HEK293 (cell line): ENCODE results near the gene CMIP.

Experiments used
- CTCF ChIA-PET: fragments of 350-600 bp; formaldehyde crosslinking; extraction: SDS; loops from one replicate; lab custom pipeline; 2021; ENCODE audit warnings: antibody characterized with exemption; lab: Yijun Ruan, JAX
- POLR2A ChIA-PET: fragments of 300-600 bp; formaldehyde crosslinking; extraction: SDS; loops from one replicate; lab custom pipeline; 2020; ENCODE audit warnings: antibody characterized with exemption, inconsistent platforms; lab: Yijun Ruan, JAX
- H3K27ac ChIP-seq: fragments of 200-500 bp; sonication (Bioruptor generic); 2 replicates; pipeline ENCODE4 v1.5.1; 2014; ENCODE audit warnings: low read depth, low read length, control low read depth, inconsistent platforms; ENCODE audit errors: extremely low read depth
- H3K36me3 ChIP-seq, 2 experiments: fragments of 200-500 bp in 1 of 2; sonication (Bioruptor generic) in 1 of 2; 1 replicate in 1 of 2; 2 replicates in 1 of 2; pipeline ENCODE4 v1.5.1; 2014 to 2017; ENCODE audit warnings: inconsistent platforms in 2 of 2, low read length in 2 of 2; ENCODE audit not compliant: control insufficient read depth in 2 of 2, insufficient read depth in 1 of 2
- H3K4me1 ChIP-seq: fragments of 200-500 bp; sonication (Bioruptor generic); 2 replicates; pipeline ENCODE4 v1.5.1; 2014; ENCODE audit warnings: mild to moderate bottlenecking, low read length, inconsistent platforms; ENCODE audit not compliant: control insufficient read depth, insufficient read depth
- H3K4me3 ChIP-seq: 2 replicates; pipeline ENCODE4 v1.5.1; 2011; ENCODE audit warnings: low read depth, mild to moderate bottlenecking, control low read depth, low read length, moderate library complexity
- H3K9me3 ChIP-seq: fragments of 200-500 bp; sonication (Bioruptor generic); 2 replicates; pipeline ENCODE4 v1.5.1; 2014; ENCODE audit warnings: low read depth, low read length, inconsistent platforms; ENCODE audit not compliant: control insufficient read depth, insufficient read depth
- EGR2 ChIP-seq: fragments of 450-650 bp; formaldehyde crosslinking; IDR thresholded peaks from 2 replicates; pipeline ENCODE4 v1.5.1; 2016; ENCODE audit warnings: low read depth, missing biosample characterization, missing genetic modification characterization
- FEZF1 ChIP-seq: fragments of 450-650 bp; formaldehyde crosslinking; IDR thresholded peaks from 2 replicates; pipeline ENCODE4 v1.5.1; 2016; ENCODE audit warnings: missing biosample characterization, missing genetic modification characterization
- PATZ1 ChIP-seq: fragments of 450-650 bp; formaldehyde crosslinking; IDR thresholded peaks from 2 replicates; pipeline ENCODE4 v1.5.1; 2016; ENCODE audit warnings: missing biosample characterization, missing genetic modification characterization
- RBAK ChIP-seq: fragments of 450-650 bp; formaldehyde crosslinking; IDR thresholded peaks from 2 replicates; pipeline ENCODE4 v1.5.1; 2016; ENCODE audit warnings: missing biosample characterization, missing genetic modification characterization
- SP2 ChIP-seq: fragments of 450-650 bp; formaldehyde crosslinking; IDR thresholded peaks from 2 replicates; pipeline ENCODE4 v1.5.1; 2016; ENCODE audit warnings: missing biosample characterization, missing genetic modification characterization
- ZBTB7A ChIP-seq: fragments of 450-650 bp; formaldehyde crosslinking; IDR thresholded peaks from 2 replicates; pipeline ENCODE4 v1.5.1; 2016; ENCODE audit warnings: low read depth, missing biosample characterization, missing genetic modification characterization
- ZFHX2 ChIP-seq: fragments of 450-650 bp; formaldehyde crosslinking; conservative IDR thresholded peaks from 2 replicates; pipeline ENCODE4 v1.5.1; 2016; ENCODE audit warnings: missing biosample characterization, missing genetic modification characterization
- ZFP3 ChIP-seq: fragments of 450-650 bp; formaldehyde crosslinking; IDR thresholded peaks from 2 replicates; pipeline ENCODE4 v1.5.1; 2016; ENCODE audit warnings: low read depth, missing biosample characterization, missing genetic modification characterization
- ZNF155 ChIP-seq: fragments of 450-650 bp; formaldehyde crosslinking; IDR thresholded peaks from 2 replicates; pipeline ENCODE4 v1.5.1; 2016; ENCODE audit warnings: missing biosample characterization, missing genetic modification characterization
- ZNF157 ChIP-seq: fragments of 450-650 bp; formaldehyde crosslinking; IDR thresholded peaks from 2 replicates; pipeline ENCODE4 v1.5.1; 2016; ENCODE audit warnings: missing biosample characterization, missing genetic modification characterization
- ZNF280D ChIP-seq: fragments of 450-650 bp; formaldehyde crosslinking; IDR thresholded peaks from 2 replicates; pipeline ENCODE4 v1.5.1; 2016; ENCODE audit warnings: missing biosample characterization, missing genetic modification characterization
- ZNF423 ChIP-seq: fragments of 450-650 bp; formaldehyde crosslinking; IDR thresholded peaks from 2 replicates; pipeline ENCODE4 v1.5.1; 2016; ENCODE audit warnings: missing biosample characterization, missing genetic modification characterization
- ZNF514 ChIP-seq: fragments of 450-650 bp; formaldehyde crosslinking; IDR thresholded peaks from 2 replicates; pipeline ENCODE4 v1.5.1; 2016; ENCODE audit warnings: missing biosample characterization, missing genetic modification characterization
- ZNF621 ChIP-seq: fragments of 450-650 bp; formaldehyde crosslinking; IDR thresholded peaks from 2 replicates; pipeline ENCODE4 v1.5.1; 2017; ENCODE audit warnings: missing biosample characterization, missing genetic modification characterization
- ZNF624 ChIP-seq: fragments of 450-650 bp; formaldehyde crosslinking; IDR thresholded peaks from 2 replicates; pipeline ENCODE4 v1.5.1; 2017; ENCODE audit warnings: missing biosample characterization, missing genetic modification characterization
- ZNF76 ChIP-seq: fragments of 450-650 bp; formaldehyde crosslinking; IDR thresholded peaks from 2 replicates; pipeline ENCODE4; 2016; ENCODE audit warnings: low read depth, missing biosample characterization, missing genetic modification characterization, borderline replicate concordance
- TF ChIP-seq, protein P1 (sequence below): fragments of 450-650 bp; formaldehyde crosslinking; IDR thresholded peaks from 2 replicates; pipeline ENCODE4 v1.5.1; 2017; ENCODE audit warnings: missing biosample characterization, missing genetic modification characterization
- TF ChIP-seq, protein P2 (sequence below): fragments of 450-650 bp; formaldehyde crosslinking; IDR thresholded peaks from 2 replicates; pipeline ENCODE4 v1.5.1; 2016; ENCODE audit warnings: missing biosample characterization, missing genetic modification characterization
- TF ChIP-seq, protein P3 (sequence below): fragments of 450-650 bp; formaldehyde crosslinking; IDR thresholded peaks from 2 replicates; pipeline ENCODE4 v1.5.1; 2016; ENCODE audit warnings: missing biosample characterization, missing genetic modification characterization
- TF ChIP-seq, protein P4 (sequence below): fragments of 450-650 bp; formaldehyde crosslinking; IDR thresholded peaks from 2 replicates; pipeline ENCODE4 v1.5.1; 2017; ENCODE audit warnings: missing biosample characterization, missing genetic modification characterization

CMIP gene

GRCh38 chr16:81702506-81702905, 257.9 kb downstream of the CMIP start:
- ChIA-PET CTCF (interaction anchor here (0.8 kb wide), 1 partner anchor 79 kb away, joined by 3 read pairs; no protein-coding TSS in a partner anchor), POLR2A (no interaction called here)
- no peaks in the 10 kb centered on the region for H3K9me3 ChIP-seq
- no peak overlapping the region for H3K4me3 ChIP-seq
- H3K36me3 ChIP-seq, result peaks cover 0 to 67% of the 10 kb centered on the region in 2 experiments; a peak in 1 of 3 replicates
- TF ChIP-seq ZNF76 (tag by site-specific recombination) (no peak), ZNF514 (tag by site-specific recombination) (no peak), ZNF280D (no peak), ZNF155 (tag by site-specific recombination) (no peak), ZNF624 (tag by site-specific recombination) (no peak), RBAK (tag by site-specific recombination) (no peak), ZNF621 (tag by site-specific recombination) (no peak), ZNF423 (no peak), FEZF1 (tag by site-specific recombination) (no peak), ZNF157 (tag by site-specific recombination) (no peak), ZFP3 (tag by site-specific recombination) (no peak)
- TF ChIP-seq, protein P1, sequence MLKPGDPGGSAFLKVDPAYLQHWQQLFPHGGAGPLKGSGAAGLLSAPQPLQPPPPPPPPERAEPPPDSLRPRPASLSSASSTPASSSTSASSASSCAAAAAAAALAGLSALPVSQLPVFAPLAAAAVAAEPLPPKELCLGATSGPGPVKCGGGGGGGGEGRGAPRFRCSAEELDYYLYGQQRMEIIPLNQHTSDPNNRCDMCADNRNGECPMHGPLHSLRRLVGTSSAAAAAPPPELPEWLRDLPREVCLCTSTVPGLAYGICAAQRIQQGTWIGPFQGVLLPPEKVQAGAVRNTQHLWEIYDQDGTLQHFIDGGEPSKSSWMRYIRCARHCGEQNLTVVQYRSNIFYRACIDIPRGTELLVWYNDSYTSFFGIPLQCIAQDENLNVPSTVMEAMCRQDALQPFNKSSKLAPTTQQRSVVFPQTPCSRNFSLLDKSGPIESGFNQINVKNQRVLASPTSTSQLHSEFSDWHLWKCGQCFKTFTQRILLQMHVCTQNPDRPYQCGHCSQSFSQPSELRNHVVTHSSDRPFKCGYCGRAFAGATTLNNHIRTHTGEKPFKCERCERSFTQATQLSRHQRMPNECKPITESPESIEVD (tag by site-specific recombination), result no peak
- TF ChIP-seq, protein P2, sequence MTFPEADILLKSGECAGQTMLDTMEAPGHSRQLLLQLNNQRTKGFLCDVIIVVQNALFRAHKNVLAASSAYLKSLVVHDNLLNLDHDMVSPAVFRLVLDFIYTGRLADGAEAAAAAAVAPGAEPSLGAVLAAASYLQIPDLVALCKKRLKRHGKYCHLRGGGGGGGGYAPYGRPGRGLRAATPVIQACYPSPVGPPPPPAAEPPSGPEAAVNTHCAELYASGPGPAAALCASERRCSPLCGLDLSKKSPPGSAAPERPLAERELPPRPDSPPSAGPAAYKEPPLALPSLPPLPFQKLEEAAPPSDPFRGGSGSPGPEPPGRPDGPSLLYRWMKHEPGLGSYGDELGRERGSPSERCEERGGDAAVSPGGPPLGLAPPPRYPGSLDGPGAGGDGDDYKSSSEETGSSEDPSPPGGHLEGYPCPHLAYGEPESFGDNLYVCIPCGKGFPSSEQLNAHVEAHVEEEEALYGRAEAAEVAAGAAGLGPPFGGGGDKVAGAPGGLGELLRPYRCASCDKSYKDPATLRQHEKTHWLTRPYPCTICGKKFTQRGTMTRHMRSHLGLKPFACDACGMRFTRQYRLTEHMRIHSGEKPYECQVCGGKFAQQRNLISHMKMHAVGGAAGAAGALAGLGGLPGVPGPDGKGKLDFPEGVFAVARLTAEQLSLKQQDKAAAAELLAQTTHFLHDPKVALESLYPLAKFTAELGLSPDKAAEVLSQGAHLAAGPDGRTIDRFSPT (tag by site-specific recombination), result no peak
- TF ChIP-seq, all 188 proteins: peak for 0
- H3K27ac ChIP-seq, result no peak overlapping the region
- H3K4me1 ChIP-seq, result no peaks in the 10 kb centered on the region

GRCh38 chr16:81703177-81704155, 258.9 kb downstream of the CMIP start:
- Histone ChIP-seq H3K4me1 (no peaks in the 10 kb centered on the region), H3K4me3 (no peak overlapping the region), H3K27ac (no peak overlapping the region), H3K36me3 (peaks cover 0 to 72% of the 10 kb centered on the region in 2 experiments; a peak in 1 of 3 replicates), H3K9me3 (no peaks in the 10 kb centered on the region)
- POLR2A ChIA-PET, result no interaction called here
- TF ChIP-seq ZBTB7A (tag by site-specific recombination), result no peak
- TF ChIP-seq ZFHX2 (tag by site-specific recombination), result peak; percentile 49
- TF ChIP-seq EGR2 (tag by site-specific recombination), result peak; percentile 47
- TF ChIP-seq, protein P3, sequence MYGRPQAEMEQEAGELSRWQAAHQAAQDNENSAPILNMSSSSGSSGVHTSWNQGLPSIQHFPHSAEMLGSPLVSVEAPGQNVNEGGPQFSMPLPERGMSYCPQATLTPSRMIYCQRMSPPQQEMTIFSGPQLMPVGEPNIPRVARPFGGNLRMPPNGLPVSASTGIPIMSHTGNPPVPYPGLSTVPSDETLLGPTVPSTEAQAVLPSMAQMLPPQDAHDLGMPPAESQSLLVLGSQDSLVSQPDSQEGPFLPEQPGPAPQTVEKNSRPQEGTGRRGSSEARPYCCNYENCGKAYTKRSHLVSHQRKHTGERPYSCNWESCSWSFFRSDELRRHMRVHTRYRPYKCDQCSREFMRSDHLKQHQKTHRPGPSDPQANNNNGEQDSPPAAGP (tag by site-specific recombination), result peak; percentile 33; the same call in 1 of the 2 replicates
- no peak for TF ChIP-seq PATZ1
- TF ChIP-seq, protein P4, sequence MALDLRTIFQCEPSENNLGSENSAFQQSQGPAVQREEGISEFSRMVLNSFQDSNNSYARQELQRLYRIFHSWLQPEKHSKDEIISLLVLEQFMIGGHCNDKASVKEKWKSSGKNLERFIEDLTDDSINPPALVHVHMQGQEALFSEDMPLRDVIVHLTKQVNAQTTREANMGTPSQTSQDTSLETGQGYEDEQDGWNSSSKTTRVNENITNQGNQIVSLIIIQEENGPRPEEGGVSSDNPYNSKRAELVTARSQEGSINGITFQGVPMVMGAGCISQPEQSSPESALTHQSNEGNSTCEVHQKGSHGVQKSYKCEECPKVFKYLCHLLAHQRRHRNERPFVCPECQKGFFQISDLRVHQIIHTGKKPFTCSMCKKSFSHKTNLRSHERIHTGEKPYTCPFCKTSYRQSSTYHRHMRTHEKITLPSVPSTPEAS (tag by site-specific recombination), result 0 out of 2 replicates have a peak, but pooled peaks have one; percentile 18
- TF ChIP-seq SP2 (tag by site-specific recombination), result 0 out of 2 replicates have a peak, but pooled peaks have one; percentile 6
- CTCF ChIA-PET, result no interaction called here
